ENCODE results near the gene CD82. TPM values are rescaled to one million over a fixed set of nuclear protein-coding genes. Genes with fewer than 3 reads are reported as not detected.

CD82 gene
- total RNA-seq, 1 experiment from 2014 or later, result 30.7 TPM

GRCh38 chr11:44613153-44613552, 47.7 kb downstream of the CD82 start:
- no peaks in the 10 kb centered on the region for H3K4me1 ChIP-seq (replicated peaks; ENCODE audit: insufficient read depth)
- no peak overlapping the region for H3K27ac ChIP-seq
- no TSS peak for BruUV-seq (replicated peaks)
- H3F3A ChIP-seq (ENCODE audit: insufficient read depth, low read depth), result no peaks in the 10 kb centered on the region
- H3K4me2 ChIP-seq, result no peak overlapping the region
- ChIA-PET POLR2A (ENCODE audit: unreplicated experiment) (no interaction called here), CTCF (interaction anchor here (0.6 kb wide), 1 partner anchor 19 kb away, joined by 3 read pairs; no protein-coding TSS in a partner anchor)
- DNase-seq, result no peak
- no peaks in the 10 kb centered on the region for H4K20me1 ChIP-seq (ENCODE audit: insufficient read depth)
- no peaks in the 10 kb centered on the region for H3K27me3 ChIP-seq (ENCODE audit: insufficient read depth, low read depth)
- no peaks in the 10 kb centered on the region for H3K36me3 ChIP-seq (ENCODE audit: low read depth)
- no peaks in the 10 kb centered on the region for H3K9me3 ChIP-seq (ENCODE audit: insufficient read depth, low read depth)
- H3K4me3 ChIP-seq, result no peak overlapping the region
- intact Hi-C loops (cut with micrococcal nuclease; ENCODE audit: unreplicated experiment), result loop anchor here (10.0 kb wide), 1 partner anchor 328 kb away; no protein-coding TSS in a partner anchor
- TF ChIP-seq, protein P1, sequence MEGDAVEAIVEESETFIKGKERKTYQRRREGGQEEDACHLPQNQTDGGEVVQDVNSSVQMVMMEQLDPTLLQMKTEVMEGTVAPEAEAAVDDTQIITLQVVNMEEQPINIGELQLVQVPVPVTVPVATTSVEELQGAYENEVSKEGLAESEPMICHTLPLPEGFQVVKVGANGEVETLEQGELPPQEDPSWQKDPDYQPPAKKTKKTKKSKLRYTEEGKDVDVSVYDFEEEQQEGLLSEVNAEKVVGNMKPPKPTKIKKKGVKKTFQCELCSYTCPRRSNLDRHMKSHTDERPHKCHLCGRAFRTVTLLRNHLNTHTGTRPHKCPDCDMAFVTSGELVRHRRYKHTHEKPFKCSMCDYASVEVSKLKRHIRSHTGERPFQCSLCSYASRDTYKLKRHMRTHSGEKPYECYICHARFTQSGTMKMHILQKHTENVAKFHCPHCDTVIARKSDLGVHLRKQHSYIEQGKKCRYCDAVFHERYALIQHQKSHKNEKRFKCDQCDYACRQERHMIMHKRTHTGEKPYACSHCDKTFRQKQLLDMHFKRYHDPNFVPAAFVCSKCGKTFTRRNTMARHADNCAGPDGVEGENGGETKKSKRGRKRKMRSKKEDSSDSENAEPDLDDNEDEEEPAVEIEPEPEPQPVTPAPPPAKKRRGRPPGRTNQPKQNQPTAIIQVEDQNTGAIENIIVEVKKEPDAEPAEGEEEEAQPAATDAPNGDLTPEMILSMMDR (conservative IDR thresholded peaks at IDR 0.05), result no peak
- TF ChIP-seq EZH2 (IDR thresholded peaks at IDR 0.05; ENCODE audit: low read depth), result no peak
- no peaks in the 10 kb centered on the region for H3K79me2 ChIP-seq (ENCODE audit: low read depth)
- H2AFZ ChIP-seq, result no peak overlapping the region
- no peaks in the 10 kb centered on the region for H3K9me2 ChIP-seq (ENCODE audit: insufficient read depth)

GRCh38 chr11:44614281-44614775, 48.9 kb downstream of the CD82 start:
- TF ChIP-seq, protein P1 (conservative IDR thresholded peaks at IDR 0.05), result no peak
- no peak for TF ChIP-seq EZH2 (IDR thresholded peaks at IDR 0.05; ENCODE audit: low read depth)
- Histone ChIP-seq H4K20me1 (ENCODE audit: insufficient read depth) (no peaks in the 10 kb centered on the region), H3K36me3 (ENCODE audit: low read depth) (no peaks in the 10 kb centered on the region), H3F3A (ENCODE audit: insufficient read depth, low read depth) (no peaks in the 10 kb centered on the region), H3K9me3 (ENCODE audit: insufficient read depth, low read depth) (no peaks in the 10 kb centered on the region), H3K4me1 (replicated peaks; ENCODE audit: insufficient read depth) (no peaks in the 10 kb centered on the region), H3K27me3 (ENCODE audit: insufficient read depth, low read depth) (no peaks in the 10 kb centered on the region), H3K9me2 (ENCODE audit: insufficient read depth) (no peaks in the 10 kb centered on the region), H3K27ac (no peak overlapping the region), H3K79me2 (ENCODE audit: low read depth) (no peaks in the 10 kb centered on the region), H2AFZ (no peak overlapping the region), H3K4me3 (no peak overlapping the region), H3K4me2 (no peak overlapping the region)
- ChIA-PET POLR2A (ENCODE audit: unreplicated experiment) (no interaction called here), CTCF (no interaction called here)
- no peak for DNase-seq
- BruUV-seq (replicated peaks), result no TSS peak
- intact Hi-C loops (cut with micrococcal nuclease; ENCODE audit: unreplicated experiment), result loop anchor here (10.0 kb wide), 1 partner anchor 330 kb away; no protein-coding TSS in a partner anchor

DNA sequence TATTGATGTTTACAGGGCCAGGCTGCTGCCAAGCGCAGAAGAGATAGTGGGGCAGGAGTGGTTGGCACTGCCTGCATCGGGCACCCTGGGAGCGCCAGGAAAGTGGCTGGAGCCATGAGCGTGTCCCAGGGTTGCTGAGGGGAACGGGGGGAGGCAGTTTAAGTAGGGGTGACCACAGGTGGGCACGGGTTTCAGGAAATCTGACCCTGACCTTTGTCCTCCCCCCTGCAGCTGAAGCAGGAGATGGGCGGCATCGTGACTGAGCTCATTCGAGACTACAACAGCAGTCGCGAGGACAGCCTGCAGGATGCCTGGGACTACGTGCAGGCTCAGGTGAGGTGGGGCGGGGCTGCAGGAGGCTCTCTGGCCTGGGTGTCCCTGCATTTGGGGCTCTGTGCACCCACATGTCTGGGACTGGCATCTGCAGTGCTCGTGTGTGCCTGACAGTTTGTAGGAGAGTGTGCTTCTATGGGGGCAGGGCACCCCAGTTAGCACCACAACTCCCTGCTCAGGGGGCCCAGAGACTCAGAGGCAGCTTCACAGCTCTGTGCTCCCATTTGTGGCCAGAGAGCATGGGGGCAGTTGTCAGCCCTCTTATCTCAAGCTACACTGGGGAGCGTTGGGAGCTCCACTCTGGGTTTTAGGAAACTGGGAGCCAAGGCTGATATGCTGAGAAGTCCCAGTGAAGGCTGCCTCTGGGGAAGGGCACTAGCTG, 49.7 kb downstream of the CD82 start:
- no peak overlapping the region for H3K27ac ChIP-seq
- H3K79me2 ChIP-seq (ENCODE audit: low read depth), result no peaks in the 10 kb centered on the region
- H4K20me1 ChIP-seq (ENCODE audit: insufficient read depth), result no peaks in the 10 kb centered on the region
- H3K36me3 ChIP-seq (ENCODE audit: low read depth), result no peaks in the 10 kb centered on the region
- TF ChIP-seq EZH2 (IDR thresholded peaks at IDR 0.05; ENCODE audit: low read depth), result no peak
- TF ChIP-seq, protein P1 (conservative IDR thresholded peaks at IDR 0.05), result no peak
- no peak overlapping the region for H2AFZ ChIP-seq
- H3K4me2 ChIP-seq, result no peak overlapping the region
- H3K9me2 ChIP-seq (ENCODE audit: insufficient read depth), result no peaks in the 10 kb centered on the region
- intact Hi-C loops (cut with micrococcal nuclease; ENCODE audit: unreplicated experiment), result loop anchor here (5.0 to 10.0 kb wide), 2 partner anchors 330 to 518 kb away; partner anchors contain the start of gene EXT2
- no peaks in the 10 kb centered on the region for H3F3A ChIP-seq (ENCODE audit: insufficient read depth, low read depth)
- no peak for DNase-seq
- no TSS peak for BruUV-seq (replicated peaks)
- no peaks in the 10 kb centered on the region for H3K27me3 ChIP-seq (ENCODE audit: insufficient read depth, low read depth)
- H3K4me1 ChIP-seq (replicated peaks; ENCODE audit: insufficient read depth), result no peaks in the 10 kb centered on the region
- H3K9me3 ChIP-seq (ENCODE audit: insufficient read depth, low read depth), result no peaks in the 10 kb centered on the region
- CTCF ChIA-PET, result no interaction called here
- no peak overlapping the region for H3K4me3 ChIP-seq
- POLR2A ChIA-PET (ENCODE audit: unreplicated experiment), result no interaction called here
